ENCODE measurements around the gene LRRC17.
"Not testable (repeated sequence)": the region's sequence is repeated elsewhere in the genome, so short reads cannot be mapped to it uniquely, and the experiment has no call there.

LRRC17 gene

DNA sequence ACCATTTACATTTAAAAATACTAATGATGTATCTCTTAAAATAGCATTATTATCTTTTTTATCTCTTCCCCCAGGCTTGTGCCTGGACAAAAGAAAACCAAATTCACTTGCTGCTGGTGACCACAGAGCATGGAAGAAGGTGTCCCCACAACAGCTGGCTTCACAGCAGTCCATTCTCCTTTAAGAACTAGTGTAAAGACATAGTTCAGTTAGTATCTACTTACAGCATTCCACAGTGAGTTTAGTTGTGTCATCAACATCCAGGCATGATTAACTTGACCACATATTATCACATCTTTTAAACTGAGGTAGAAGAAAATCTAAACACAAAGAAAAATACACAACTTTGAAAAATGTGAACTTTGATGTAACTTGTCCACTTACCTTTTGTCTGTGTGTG, 55.0 kb downstream of the LRRC17 start:
- TF ChIP-seq, protein P1, sequence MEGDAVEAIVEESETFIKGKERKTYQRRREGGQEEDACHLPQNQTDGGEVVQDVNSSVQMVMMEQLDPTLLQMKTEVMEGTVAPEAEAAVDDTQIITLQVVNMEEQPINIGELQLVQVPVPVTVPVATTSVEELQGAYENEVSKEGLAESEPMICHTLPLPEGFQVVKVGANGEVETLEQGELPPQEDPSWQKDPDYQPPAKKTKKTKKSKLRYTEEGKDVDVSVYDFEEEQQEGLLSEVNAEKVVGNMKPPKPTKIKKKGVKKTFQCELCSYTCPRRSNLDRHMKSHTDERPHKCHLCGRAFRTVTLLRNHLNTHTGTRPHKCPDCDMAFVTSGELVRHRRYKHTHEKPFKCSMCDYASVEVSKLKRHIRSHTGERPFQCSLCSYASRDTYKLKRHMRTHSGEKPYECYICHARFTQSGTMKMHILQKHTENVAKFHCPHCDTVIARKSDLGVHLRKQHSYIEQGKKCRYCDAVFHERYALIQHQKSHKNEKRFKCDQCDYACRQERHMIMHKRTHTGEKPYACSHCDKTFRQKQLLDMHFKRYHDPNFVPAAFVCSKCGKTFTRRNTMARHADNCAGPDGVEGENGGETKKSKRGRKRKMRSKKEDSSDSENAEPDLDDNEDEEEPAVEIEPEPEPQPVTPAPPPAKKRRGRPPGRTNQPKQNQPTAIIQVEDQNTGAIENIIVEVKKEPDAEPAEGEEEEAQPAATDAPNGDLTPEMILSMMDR (IDR thresholded peaks at IDR 0.05; ENCODE audit: insufficient read depth, low read length, missing control alignments), result no peak
- CTCF ChIA-PET, result interaction anchor here (1.9 kb wide), 1 partner anchor 95 kb away, joined by 5 read pairs; no protein-coding TSS in a partner anchor
- POLR2A ChIA-PET, result no interaction called here
- no peak overlapping the region for H3K4me3 ChIP-seq (ENCODE audit: low read depth, low read length)
- DNase-seq (ENCODE audit: low read depth, low spot score), result peak; percentile 23

DNA sequence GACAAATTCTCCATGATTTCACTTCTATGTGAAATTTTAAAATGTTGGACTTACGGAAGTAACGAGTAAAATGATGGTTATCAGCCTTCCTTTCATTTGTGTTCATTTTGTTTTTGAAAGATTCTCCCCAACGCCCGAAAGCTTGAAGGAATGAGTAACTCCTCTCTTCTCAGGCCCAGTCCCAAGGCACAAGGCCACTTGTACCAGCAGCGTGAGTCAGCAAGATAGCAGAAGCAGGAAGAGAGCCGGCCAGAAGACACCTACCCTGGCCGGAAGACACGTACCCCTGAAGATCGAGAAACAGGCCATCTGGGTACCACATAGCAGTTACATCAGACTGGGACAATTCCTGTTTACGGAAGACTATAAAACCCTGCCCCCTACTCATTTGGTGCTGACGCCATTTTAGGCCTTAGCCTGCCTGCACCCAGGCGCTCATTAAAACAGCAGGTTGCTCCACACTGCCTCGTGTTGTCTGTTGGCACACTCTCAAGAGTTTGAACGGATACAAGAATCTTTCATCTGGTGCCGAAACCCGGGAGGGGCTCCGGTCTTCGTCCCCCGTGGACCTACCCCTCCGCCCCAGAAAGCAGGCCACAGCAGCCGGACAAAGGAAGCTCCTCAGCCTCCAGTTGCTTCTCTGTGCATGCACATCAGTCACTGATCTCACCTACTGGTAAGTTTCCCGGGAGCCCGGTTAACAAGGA, 60.4 kb downstream of the LRRC17 start:
- POLR2A ChIA-PET, result no interaction called here
- no peak overlapping the region for H3K4me3 ChIP-seq (ENCODE audit: low read depth, low read length)

DNA sequence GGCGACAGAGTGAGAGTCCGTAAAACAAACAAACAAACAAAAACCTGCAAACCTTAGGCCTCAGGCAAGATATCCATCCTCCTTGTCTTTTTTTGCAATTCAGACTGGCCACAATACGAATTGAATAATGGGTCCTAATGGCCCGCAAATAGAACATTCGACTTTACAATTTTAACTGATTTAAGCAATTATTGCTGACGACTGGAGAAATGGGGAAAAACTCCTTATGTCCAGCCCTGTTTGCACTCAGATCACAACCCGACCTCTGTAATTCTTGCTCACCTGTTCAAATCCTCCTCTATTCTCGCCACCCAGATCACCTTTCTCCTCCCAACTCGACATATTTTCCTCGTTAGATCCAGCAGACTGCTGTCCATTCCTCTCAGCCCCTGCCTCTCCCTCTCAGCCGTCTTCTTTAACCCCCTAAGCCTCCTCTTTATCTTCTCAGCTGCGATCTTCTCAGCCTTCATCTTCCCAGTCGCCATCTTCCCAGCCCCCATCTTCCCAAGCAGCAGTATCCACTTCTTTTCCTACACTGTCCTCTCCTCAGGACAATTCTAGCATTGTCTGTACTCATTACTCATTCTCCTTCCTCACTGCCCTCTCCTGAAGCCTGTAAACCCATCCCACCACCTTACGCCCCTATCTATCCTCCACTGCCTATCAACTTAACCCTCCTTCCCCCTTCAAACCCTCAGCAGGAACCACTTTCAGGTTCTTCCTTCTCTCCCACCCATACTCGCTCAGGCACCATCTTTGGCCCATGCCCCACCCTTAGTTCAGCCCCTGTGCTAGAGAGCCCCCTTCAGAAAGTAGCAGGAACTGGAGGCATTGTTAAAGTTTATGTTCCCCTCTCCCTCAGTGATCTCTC, 61.8 kb downstream of the LRRC17 start:
- CTCF ChIA-PET, result no interaction called here
- TF ChIP-seq, protein P1 (IDR thresholded peaks at IDR 0.05; ENCODE audit: insufficient read depth, low read length, missing control alignments), result no peak
- POLR2A ChIA-PET, result no interaction called here
- DNase-seq (ENCODE audit: low read depth, low spot score), result no peak
- H3K4me3 ChIP-seq (ENCODE audit: low read depth, low read length), result no peak overlapping the region

More for the DNA sequence above, 60.4 kb downstream of the LRRC17 start:
- no peak for DNase-seq (ENCODE audit: low read depth, low spot score)
- TF ChIP-seq, protein P1 (IDR thresholded peaks at IDR 0.05; ENCODE audit: insufficient read depth, low read length, missing control alignments), result no peak
- CTCF ChIA-PET, result no interaction called here

DNA sequence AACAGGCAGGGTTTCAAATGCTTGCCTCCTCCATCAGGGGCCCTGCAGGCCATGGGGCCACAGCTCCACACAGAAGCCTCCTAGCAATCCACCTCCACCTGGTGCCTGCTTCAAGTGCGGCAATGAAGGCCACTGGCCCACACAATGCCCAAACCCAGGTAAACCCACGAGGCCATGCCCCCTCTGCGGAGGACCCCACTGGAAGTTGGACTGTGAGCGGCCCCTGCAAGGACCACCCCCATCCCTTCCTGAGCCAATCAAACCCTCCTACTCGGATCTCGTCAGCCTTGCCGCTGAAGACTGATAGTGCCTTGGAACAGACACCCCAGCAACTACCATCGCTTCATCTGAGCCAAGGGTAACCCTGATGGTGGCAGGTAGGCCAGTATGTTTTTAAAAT, 63.1 kb downstream of the LRRC17 start:
- POLR2A ChIA-PET, result no interaction called here
- TF ChIP-seq, protein P1 (IDR thresholded peaks at IDR 0.05; ENCODE audit: insufficient read depth, low read length, missing control alignments), result no peak
- no peak for DNase-seq (ENCODE audit: low read depth, low spot score)
- no peak overlapping the region for H3K4me3 ChIP-seq (ENCODE audit: low read depth, low read length)
- CTCF ChIA-PET, result no interaction called here

DNA sequence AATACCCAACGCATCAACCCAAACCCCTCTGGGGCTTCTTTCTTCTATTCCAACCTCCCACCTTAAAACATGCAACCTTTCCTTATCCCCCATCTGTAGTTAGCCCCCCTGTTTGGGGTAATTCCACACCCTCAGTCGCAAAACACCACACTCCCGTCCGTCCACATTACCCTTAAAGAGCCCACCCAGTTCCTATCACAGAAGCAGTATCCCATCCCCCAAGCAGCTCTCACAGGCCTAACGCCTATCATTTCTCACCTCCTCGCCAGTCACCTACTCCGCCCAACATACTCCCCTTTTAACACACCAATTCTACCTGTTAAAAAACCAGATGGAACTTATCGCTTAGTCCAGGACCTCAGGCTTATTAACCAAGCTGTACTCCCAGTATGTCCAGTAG, 63.7 kb downstream of the LRRC17 start:
- TF ChIP-seq, protein P1 (IDR thresholded peaks at IDR 0.05; ENCODE audit: insufficient read depth, low read length, missing control alignments), result no peak
- DNase-seq (ENCODE audit: low read depth, low spot score), result no peak
- CTCF ChIA-PET, result no interaction called here
- no peak overlapping the region for H3K4me3 ChIP-seq (ENCODE audit: low read depth, low read length)
- POLR2A ChIA-PET, result no interaction called here

DNA sequence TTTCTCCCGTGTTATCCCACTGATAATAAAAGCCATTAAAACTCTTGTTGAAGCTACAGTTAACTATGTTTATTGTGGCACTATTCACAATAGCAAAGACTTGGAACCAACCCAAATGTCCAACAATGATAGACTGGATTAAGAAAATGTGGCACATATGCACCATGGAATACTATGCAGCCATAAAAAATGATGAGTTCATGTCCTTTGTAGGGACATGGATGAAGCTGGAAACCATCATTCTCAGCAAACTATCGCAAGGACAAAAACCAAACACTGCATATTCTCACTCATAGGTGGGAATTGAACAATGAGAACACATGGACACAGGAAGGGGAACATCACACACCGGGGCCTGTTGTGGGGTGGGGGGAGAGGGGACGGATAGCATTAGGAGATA, 64.8 kb downstream of the LRRC17 start:
- CTCF ChIA-PET; H3K4me3 ChIP-seq (ENCODE audit: low read depth, low read length); DNase-seq (ENCODE audit: low read depth, low spot score); POLR2A ChIA-PET: not testable (repeated sequence)
